Suppressor macrophage treated with lipopolysaccharide for 1 hour (primary cell): ENCODE measurements around the gene SNAI3.

Experiments
- DNase-seq, 3 donors: peaks; one replicate each; pipeline ENCODE4 v3.0.0-alpha.2; 2020 to 2022

The SNAI3 gene

GRCh38 chr16:88686439-88687253 lies at the start of gene SNAI3:
Gene SNAI3, minus strand, starts transcription at chr16:88686507. Its CDS starts 101 bp downstream, at chr16:88686406.
- DNase-seq, result peak; percentile 90 to 96 (median 95)

- DNase-seq, result no peak
Observed at GRCh38 chr16:88736088-88736487, 49.8 kb upstream of the SNAI3 start.

- no peak for DNase-seq
Observed at GRCh38 chr16:88735616-88736015, 49.3 kb upstream of the SNAI3 start.

GRCh38 chr16:88735121-88735520 lies 48.8 kb upstream of the SNAI3 start:
- DNase-seq, result no peak

GRCh38 chr16:88734361-88734728 lies 48.0 kb upstream of the SNAI3 start:
- DNase-seq, result no peak

GRCh38 chr16:88733630-88734360 lies 47.5 kb upstream of the SNAI3 start:
- DNase-seq, result no peak

GRCh38 chr16:88732961-88733294 lies 46.6 kb upstream of the SNAI3 start:
- no peak for DNase-seq

- DNase-seq, result no peak
Observed at GRCh38 chr16:88732172-88732960, 46.1 kb upstream of the SNAI3 start.

GRCh38 chr16:88731699-88732098 lies 45.4 kb upstream of the SNAI3 start:
- DNase-seq, result no peak

GRCh38 chr16:88730632-88731607 lies 44.6 kb upstream of the SNAI3 start:
- no peak for DNase-seq

- DNase-seq, result no peak
Observed at GRCh38 chr16:88727871-88728270, 41.6 kb upstream of the SNAI3 start.

- DNase-seq, result no peak
Observed at GRCh38 chr16:88726981-88727380, 40.7 kb upstream of the SNAI3 start.

- DNase-seq, result no peak
Observed at GRCh38 chr16:88726408-88726749, 40.1 kb upstream of the SNAI3 start.

GRCh38 chr16:88725609-88726407 lies 39.5 kb upstream of the SNAI3 start:
- DNase-seq, result no peak

- DNase-seq, result no peak
Observed at GRCh38 chr16:88724855-88725555, 38.7 kb upstream of the SNAI3 start.

- no peak for DNase-seq
Observed at GRCh38 chr16:88723911-88724310, 37.6 kb upstream of the SNAI3 start.

GRCh38 chr16:88723507-88723887 lies 37.2 kb upstream of the SNAI3 start:
- DNase-seq, result no peak

GRCh38 chr16:88722784-88723506 lies 36.6 kb upstream of the SNAI3 start:
- no peak for DNase-seq

GRCh38 chr16:88721815-88722755 lies 35.8 kb upstream of the SNAI3 start:
- DNase-seq, result no peak
